GM12875 (cell line): ENCODE data around the gene CADPS.

Source experiments
- H3K4me3 ChIP-seq: one replicate; pipeline ENCODE4 v1.5.1; 2011; ENCODE audit warnings: low read depth, low read length, control low read depth
- TF ChIP-seq, protein P1 (sequence below): IDR thresholded peaks from 2 replicates; pipeline ENCODE4 v1.5.1; 2011; ENCODE audit warnings: low read depth, mild to moderate bottlenecking, control low read depth, inconsistent platforms, low read length, moderate library complexity, borderline replicate concordance; ENCODE audit not compliant: insufficient read depth

The CADPS gene

DNA sequence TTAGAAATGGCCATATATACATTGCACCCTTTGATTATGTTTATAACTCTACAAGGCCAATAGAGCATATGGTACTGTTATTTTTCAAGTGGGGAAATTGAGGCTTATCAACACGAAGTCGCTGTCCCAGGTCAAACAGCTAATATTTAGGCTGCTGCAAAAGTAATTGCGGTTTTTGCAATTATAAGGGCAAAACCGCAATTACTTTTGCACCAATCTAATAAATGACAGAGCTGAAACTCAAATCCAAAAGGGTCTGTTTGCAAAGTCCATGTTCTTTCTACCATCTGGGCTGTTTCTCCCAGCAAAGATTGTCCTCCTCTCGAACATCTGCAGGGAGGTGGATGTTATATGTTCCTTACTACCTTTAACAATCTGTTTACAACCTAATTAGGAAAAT lies 147.2 kb downstream of the CADPS start:
- H3K4me3 ChIP-seq, result no peak overlapping the region

DNA sequence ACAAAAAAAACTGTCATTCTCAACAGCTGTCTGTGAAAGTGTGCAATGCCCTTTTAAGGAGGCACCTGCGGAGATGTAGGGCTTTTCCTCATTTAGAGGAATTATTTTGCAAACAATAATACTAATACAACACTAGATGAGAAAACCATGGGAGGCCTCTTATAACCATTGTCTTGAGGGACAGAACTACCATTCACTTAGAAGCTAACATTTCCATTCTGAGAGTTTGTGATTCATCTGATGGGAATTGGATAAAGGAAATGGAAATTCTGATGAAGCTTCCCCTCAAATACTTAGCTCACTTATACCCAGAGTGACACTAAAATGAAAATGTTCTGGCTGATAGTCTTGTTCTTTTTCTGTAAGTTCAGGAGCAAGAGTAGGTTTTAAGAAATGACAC lies 147.7 kb downstream of the CADPS start:
- H3K4me3 ChIP-seq, result no peak overlapping the region
- TF ChIP-seq, protein P1, sequence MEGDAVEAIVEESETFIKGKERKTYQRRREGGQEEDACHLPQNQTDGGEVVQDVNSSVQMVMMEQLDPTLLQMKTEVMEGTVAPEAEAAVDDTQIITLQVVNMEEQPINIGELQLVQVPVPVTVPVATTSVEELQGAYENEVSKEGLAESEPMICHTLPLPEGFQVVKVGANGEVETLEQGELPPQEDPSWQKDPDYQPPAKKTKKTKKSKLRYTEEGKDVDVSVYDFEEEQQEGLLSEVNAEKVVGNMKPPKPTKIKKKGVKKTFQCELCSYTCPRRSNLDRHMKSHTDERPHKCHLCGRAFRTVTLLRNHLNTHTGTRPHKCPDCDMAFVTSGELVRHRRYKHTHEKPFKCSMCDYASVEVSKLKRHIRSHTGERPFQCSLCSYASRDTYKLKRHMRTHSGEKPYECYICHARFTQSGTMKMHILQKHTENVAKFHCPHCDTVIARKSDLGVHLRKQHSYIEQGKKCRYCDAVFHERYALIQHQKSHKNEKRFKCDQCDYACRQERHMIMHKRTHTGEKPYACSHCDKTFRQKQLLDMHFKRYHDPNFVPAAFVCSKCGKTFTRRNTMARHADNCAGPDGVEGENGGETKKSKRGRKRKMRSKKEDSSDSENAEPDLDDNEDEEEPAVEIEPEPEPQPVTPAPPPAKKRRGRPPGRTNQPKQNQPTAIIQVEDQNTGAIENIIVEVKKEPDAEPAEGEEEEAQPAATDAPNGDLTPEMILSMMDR, result no peak

More for the DNA sequence above, 147.2 kb downstream of the CADPS start:
- TF ChIP-seq, protein P1, result no peak

DNA sequence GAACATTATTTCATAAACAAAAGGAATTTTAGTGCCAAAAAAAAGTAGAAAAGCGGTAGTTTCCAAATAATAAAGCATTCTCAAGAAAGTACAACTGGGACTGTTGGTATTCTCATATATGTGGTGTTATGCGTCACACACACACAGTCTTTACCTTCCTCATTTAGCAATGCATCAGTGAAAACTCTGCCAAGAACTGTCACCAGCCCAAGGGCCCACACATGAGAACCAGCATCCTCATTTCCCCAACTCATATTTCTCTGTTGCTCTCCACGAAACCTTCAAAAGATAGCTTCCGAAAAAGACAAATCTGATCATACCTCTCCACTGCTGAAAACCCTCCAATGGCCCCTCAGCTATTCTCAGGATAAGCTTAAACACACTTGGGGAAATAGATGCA lies 150.7 kb downstream of the CADPS start:
- no peak overlapping the region for H3K4me3 ChIP-seq
- TF ChIP-seq, protein P1, result no peak

DNA sequence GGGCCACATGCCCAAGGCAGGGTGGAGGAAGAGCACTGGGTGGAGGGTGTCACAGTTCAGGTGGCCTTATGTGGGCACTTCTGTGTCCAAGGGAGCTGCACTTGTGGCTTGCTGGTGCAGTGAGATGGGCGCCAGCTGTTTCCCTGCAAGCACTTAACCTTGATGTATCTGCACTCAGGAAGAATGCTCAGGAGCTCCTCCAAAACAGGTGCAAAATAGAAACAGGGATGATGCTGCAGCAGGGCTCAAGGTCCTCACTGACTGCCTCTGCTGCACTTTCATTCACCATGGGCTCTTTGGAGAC lies 151.3 kb downstream of the CADPS start:
- TF ChIP-seq, protein P1, result no peak
- no peak overlapping the region for H3K4me3 ChIP-seq

DNA sequence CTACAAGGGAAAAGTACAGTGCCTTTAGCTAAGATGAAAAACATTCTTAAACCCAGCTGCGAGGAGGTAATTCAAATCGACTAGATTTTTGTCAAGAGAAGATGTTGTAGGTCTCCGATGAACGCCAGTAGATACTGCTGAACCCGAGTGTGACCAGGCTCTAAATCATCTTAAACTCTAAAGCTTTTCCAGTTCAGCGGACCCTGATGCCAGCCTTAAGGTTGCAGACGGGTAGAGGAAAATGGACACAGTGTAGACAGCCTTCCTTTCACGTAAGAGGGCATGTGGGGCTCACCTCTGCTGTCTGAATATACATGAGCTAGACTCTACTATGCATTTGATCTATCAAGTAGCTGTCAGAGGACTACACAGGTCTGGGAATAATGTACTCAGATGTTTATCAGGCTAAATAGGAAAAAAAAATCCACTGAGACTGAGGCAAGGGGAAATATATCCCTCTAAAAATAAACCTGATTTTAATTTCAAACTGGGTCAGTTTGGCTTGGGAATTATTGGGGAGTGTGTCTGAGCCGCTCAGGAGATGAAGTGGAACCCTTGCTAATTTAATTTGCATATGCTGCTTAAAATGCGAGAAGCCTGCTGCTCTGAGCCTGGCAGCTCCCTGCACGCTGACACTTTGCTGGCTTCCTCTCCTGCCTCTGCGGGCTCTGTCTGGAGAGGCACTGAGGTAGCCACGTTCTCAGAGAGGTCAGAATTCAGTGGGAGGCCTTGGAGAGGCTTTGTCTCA lies 151.9 kb downstream of the CADPS start:
- no peak overlapping the region for H3K4me3 ChIP-seq
- TF ChIP-seq, protein P1, result no peak

DNA sequence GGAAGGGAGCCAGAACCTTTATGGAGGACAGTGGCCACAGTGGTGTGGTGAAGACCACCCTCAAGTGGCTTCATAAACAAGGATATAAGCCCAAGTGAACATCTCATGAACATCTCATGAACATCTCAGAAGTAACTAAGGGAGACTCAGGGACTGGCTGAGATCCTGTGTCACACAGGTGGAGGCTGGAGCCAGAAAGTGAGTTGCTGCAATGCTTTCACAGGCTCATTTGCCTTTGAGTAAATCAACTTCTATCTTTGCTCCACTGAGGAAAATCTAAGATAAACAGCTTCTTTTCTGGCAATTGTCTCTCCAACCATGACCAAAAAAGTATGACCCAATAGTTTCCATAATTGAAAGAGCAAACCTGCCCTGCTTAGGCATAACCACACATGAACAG lies 152.9 kb downstream of the CADPS start:
- TF ChIP-seq, protein P1, result no peak

DNA sequence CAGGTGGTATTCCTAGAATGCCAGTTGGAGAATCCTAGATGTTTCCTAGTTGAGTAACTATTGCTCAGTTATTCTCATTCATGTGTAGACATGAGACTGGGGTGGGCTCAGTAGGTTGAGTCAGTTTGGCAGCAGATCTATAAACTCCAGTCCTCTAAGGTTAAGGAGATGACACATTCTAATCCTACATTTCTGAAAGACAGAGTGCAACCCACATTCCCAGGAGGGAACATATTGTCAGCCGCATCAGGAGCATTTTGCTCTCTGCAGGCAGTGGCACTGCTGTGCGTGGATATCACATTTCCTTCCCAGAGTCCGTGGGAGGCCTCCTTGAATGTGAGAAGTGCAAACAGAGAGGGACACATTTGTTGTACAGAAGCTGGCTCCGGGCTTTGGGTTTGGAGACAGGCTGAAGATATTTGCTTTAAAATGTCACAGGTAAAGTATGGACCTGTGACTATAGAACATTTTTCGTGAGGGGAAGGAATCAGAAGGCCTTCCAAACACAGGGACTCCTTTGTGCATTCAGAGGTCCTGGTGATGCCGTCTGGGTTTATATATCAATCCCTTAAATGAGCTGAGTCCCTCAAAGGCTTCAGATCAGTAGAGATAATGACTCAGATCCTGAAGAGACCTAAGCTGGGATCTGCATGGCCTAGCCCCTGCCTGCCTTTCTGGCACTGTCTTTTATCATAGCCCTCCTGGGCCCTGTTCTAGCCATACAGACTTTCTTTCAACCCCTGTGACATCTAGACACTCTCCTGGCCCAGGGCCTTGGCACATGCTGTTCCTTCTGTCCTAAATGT lies 156.5 kb downstream of the CADPS start:
- TF ChIP-seq, protein P1, result no peak

More for the DNA sequence above, 152.9 kb downstream of the CADPS start:
- H3K4me3 ChIP-seq, result no peak overlapping the region

More for the DNA sequence above, 156.5 kb downstream of the CADPS start:
- H3K4me3 ChIP-seq, result no peak overlapping the region
